SK-N-SH treated with all-trans-retinoic acid at 6 μM for 48 hours (cell line): ENCODE data around the gene PSAPL1.

ENCODE experiments used
- ATAC-seq: fragments of 200-7000 bp; cut with Tn5 transposase; 3 replicates; pipeline ENCODE4 v1.9.1; 2020; ENCODE audit warnings: mild to moderate bottlenecking, moderate library complexity
- ARNTL ChIP-seq: fragments of 450-650 bp; formaldehyde crosslinking; IDR thresholded peaks from 2 replicates; pipeline ENCODE4 v1.5.0; 2020; ENCODE audit warnings: low read depth, mild to moderate bottlenecking, moderate library complexity, borderline replicate concordance
- BACH2 ChIP-seq: fragments of 250-450 bp; sonication (Bioruptor Pico); IDR thresholded peaks from 2 replicates; pipeline ENCODE4 v1.9.0; 2021; ENCODE audit warnings: mild to moderate bottlenecking, borderline replicate concordance
- ESRRG ChIP-seq: fragments of 250-450 bp; sonication (Bioruptor Pico); IDR thresholded peaks from 2 replicates; pipeline ENCODE4 v1.6.1; 2021; ENCODE audit warnings: mild to moderate bottlenecking
- GLIS3 ChIP-seq: fragments of 250-450 bp; sonication (Bioruptor Pico); IDR thresholded peaks from 2 replicates; pipeline ENCODE4 v1.5.0; 2020; ENCODE audit warnings: mild to moderate bottlenecking, moderate library complexity
- ISL1 ChIP-seq: fragments of 250-450 bp; sonication (Bioruptor Pico); IDR thresholded peaks from 2 replicates; pipeline ENCODE4 v2.1.2; 2022; ENCODE audit warnings: mild to moderate bottlenecking, moderate library complexity
- OSR1 ChIP-seq: fragments of 250-450 bp; sonication (Bioruptor Pico); IDR thresholded peaks from 2 replicates; pipeline ENCODE4 v1.8.0; 2022; ENCODE audit warnings: moderate library complexity, mild to moderate bottlenecking, inconsistent platforms
- PPARA ChIP-seq: fragments of 250-450 bp; sonication (Bioruptor Pico); IDR thresholded peaks from 2 replicates; pipeline ENCODE4 v1.5.0; 2020; ENCODE audit warnings: mild to moderate bottlenecking, borderline replicate concordance
- RARB ChIP-seq: fragments of 250-450 bp; sonication (Bioruptor Pico); IDR thresholded peaks from 2 replicates; pipeline ENCODE4 v1.8.0; 2021; ENCODE audit warnings: mild to moderate bottlenecking, moderate library complexity
- SNAI2 ChIP-seq: fragments of 250-450 bp; sonication (Bioruptor Pico); IDR thresholded peaks from 2 replicates; pipeline ENCODE4 v1.5.0; 2020; ENCODE audit warnings: mild to moderate bottlenecking, moderate library complexity
- TCF4 ChIP-seq: fragments of 250-450 bp; sonication (Bioruptor Pico); IDR thresholded peaks from 2 replicates; pipeline ENCODE4 v1.8.0; 2021; ENCODE audit warnings: mild to moderate bottlenecking, moderate library complexity, borderline replicate concordance
- TOX ChIP-seq: fragments of 250-450 bp; sonication (Bioruptor Pico); IDR thresholded peaks from 2 replicates; pipeline ENCODE4 v1.8.0; 2021; ENCODE audit warnings: mild to moderate bottlenecking, moderate library complexity, borderline replicate concordance
- ZC3H10 ChIP-seq: fragments of 250-450 bp; sonication (Bioruptor Pico); IDR thresholded peaks from 2 replicates; pipeline ENCODE4 v1.5.1; 2021; ENCODE audit warnings: mild to moderate bottlenecking, moderate library complexity
- ZFP3 ChIP-seq: fragments of 250-450 bp; sonication (Bioruptor Pico); IDR thresholded peaks from 2 replicates; pipeline ENCODE4 v1.5.0; 2020; ENCODE audit warnings: mild to moderate bottlenecking, moderate library complexity
- ZNF565 ChIP-seq: fragments of 450-650 bp; formaldehyde crosslinking; conservative IDR thresholded peaks from 2 replicates; pipeline ENCODE4 v1.5.0; 2020; ENCODE audit warnings: low read depth, mild to moderate bottlenecking, moderate library complexity
- ZNF70 ChIP-seq: fragments of 450-650 bp; formaldehyde crosslinking; IDR thresholded peaks from 2 replicates; pipeline ENCODE4 v1.5.0; 2020; ENCODE audit warnings: mild to moderate bottlenecking, moderate library complexity
- ZNF8 ChIP-seq: fragments of 450-650 bp; formaldehyde crosslinking; IDR thresholded peaks from 2 replicates; pipeline ENCODE4 v1.5.0; 2020; ENCODE audit warnings: mild to moderate bottlenecking, moderate library complexity
- TF ChIP-seq, protein P1 (sequence below): fragments of 250-450 bp; sonication (Bioruptor Pico); IDR thresholded peaks from 2 replicates; pipeline ENCODE4 v1.5.0; 2020; ENCODE audit warnings: mild to moderate bottlenecking, moderate library complexity
- TF ChIP-seq, protein P2 (sequence below): fragments of 250-450 bp; sonication (Bioruptor Pico); IDR thresholded peaks from 2 replicates; pipeline ENCODE4 v1.8.0; 2020; ENCODE audit warnings: mild to moderate bottlenecking, moderate library complexity, borderline replicate concordance
- TF ChIP-seq, protein P3 (sequence below): fragments of 250-450 bp; sonication (Bioruptor Pico); IDR thresholded peaks from 2 replicates; pipeline ENCODE4 v1.5.1; 2020; ENCODE audit warnings: low read depth, mild to moderate bottlenecking, moderate library complexity
- TF ChIP-seq, protein P4 (sequence below): fragments of 250-450 bp; sonication (Bioruptor Pico); IDR thresholded peaks from 2 replicates; pipeline ENCODE4 v1.8.0; 2021; ENCODE audit warnings: low read depth, mild to moderate bottlenecking, moderate library complexity, borderline replicate concordance
- TF ChIP-seq, protein P5 (sequence below): fragments of 250-450 bp; sonication (Bioruptor Pico); IDR thresholded peaks from 2 replicates; pipeline ENCODE4 v1.5.1; 2021; ENCODE audit warnings: mild to moderate bottlenecking, moderate library complexity

Gene PSAPL1

DNA sequence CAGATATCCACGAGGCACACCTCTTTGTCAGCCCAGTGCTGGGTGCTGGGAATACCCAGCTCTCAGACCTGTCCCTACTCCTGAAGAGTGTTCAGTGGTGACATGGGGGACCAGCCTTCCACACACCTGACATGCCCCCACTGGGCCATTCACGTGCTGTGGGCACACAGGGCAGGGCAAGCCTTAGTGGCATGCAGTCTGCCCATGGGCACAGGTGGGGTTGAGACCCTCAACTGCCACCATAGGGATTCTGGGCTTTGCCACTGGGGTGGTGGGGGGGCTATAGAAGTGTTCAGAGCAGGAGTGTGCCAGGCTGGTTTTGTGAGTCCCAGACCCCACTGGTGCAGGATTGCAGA, 16.7 kb upstream of the PSAPL1 start:
- no peak for TF ChIP-seq TOX
- TF ChIP-seq ZNF8 (CRISPR knock-in tag): no peak
- TF ChIP-seq, protein P1, sequence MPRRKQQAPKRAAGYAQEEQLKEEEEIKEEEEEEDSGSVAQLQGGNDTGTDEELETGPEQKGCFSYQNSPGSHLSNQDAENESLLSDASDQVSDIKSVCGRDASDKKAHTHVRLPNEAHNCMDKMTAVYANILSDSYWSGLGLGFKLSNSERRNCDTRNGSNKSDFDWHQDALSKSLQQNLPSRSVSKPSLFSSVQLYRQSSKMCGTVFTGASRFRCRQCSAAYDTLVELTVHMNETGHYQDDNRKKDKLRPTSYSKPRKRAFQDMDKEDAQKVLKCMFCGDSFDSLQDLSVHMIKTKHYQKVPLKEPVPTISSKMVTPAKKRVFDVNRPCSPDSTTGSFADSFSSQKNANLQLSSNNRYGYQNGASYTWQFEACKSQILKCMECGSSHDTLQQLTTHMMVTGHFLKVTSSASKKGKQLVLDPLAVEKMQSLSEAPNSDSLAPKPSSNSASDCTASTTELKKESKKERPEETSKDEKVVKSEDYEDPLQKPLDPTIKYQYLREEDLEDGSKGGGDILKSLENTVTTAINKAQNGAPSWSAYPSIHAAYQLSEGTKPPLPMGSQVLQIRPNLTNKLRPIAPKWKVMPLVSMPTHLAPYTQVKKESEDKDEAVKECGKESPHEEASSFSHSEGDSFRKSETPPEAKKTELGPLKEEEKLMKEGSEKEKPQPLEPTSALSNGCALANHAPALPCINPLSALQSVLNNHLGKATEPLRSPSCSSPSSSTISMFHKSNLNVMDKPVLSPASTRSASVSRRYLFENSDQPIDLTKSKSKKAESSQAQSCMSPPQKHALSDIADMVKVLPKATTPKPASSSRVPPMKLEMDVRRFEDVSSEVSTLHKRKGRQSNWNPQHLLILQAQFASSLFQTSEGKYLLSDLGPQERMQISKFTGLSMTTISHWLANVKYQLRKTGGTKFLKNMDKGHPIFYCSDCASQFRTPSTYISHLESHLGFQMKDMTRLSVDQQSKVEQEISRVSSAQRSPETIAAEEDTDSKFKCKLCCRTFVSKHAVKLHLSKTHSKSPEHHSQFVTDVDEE (CRISPR knock-in tag): no peak
- no peak for TF ChIP-seq ZFP3
- TF ChIP-seq OSR1 (CRISPR knock-in tag): no peak
- TF ChIP-seq, protein P2, sequence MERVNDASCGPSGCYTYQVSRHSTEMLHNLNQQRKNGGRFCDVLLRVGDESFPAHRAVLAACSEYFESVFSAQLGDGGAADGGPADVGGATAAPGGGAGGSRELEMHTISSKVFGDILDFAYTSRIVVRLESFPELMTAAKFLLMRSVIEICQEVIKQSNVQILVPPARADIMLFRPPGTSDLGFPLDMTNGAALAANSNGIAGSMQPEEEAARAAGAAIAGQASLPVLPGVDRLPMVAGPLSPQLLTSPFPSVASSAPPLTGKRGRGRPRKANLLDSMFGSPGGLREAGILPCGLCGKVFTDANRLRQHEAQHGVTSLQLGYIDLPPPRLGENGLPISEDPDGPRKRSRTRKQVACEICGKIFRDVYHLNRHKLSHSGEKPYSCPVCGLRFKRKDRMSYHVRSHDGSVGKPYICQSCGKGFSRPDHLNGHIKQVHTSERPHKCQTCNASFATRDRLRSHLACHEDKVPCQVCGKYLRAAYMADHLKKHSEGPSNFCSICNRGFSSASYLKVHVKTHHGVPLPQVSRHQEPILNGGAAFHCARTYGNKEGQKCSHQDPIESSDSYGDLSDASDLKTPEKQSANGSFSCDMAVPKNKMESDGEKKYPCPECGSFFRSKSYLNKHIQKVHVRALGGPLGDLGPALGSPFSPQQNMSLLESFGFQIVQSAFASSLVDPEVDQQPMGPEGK (CRISPR knock-in tag): no peak
- no peak for ATAC-seq

DNA sequence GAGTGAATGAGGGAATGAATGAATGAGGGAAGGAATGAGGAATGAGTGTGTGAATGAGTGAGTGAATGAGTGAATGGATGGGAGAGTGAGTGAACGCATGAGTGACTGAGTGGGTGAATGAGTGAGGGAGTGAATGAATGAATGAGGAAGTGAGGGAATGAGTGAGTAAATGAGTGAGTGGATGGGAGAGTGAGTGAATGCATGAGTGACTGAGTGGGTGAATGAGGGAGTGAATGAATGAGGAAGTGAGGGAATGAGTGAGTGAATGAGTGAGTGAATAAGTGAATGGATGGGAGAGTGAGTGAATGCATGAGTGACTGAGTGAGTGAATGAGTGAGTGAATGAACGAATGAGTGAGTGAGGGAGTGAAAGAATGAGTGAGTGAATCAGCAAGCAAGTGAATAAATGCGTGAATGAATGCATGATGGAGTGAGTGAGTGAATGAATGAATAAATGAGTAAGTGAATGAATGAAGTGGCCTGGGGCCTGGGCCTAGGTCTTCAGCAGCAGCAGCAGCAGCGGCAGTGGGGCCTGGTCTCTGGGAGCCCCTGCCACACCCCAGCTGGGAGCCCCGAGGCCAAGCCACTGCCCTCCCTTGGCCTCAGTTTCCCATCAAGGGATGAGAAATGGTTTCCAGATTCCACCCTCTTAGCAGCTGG, 16.2 kb upstream of the PSAPL1 start:
- no peak for TF ChIP-seq ZNF565
- TF ChIP-seq OSR1 (CRISPR knock-in tag): no peak
- no peak for TF ChIP-seq ZNF70
- no peak for TF ChIP-seq TOX
- TF ChIP-seq, protein P3, sequence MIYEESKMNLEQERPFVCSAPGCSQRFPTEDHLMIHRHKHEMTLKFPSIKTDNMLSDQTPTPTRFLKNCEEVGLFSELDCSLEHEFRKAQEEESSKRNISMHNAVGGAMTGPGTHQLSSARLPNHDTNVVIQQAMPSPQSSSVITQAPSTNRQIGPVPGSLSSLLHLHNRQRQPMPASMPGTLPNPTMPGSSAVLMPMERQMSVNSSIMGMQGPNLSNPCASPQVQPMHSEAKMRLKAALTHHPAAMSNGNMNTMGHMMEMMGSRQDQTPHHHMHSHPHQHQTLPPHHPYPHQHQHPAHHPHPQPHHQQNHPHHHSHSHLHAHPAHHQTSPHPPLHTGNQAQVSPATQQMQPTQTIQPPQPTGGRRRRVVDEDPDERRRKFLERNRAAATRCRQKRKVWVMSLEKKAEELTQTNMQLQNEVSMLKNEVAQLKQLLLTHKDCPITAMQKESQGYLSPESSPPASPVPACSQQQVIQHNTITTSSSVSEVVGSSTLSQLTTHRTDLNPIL (CRISPR knock-in tag): no peak
- TF ChIP-seq GLIS3 (CRISPR knock-in tag): no peak
- TF ChIP-seq, protein P4, sequence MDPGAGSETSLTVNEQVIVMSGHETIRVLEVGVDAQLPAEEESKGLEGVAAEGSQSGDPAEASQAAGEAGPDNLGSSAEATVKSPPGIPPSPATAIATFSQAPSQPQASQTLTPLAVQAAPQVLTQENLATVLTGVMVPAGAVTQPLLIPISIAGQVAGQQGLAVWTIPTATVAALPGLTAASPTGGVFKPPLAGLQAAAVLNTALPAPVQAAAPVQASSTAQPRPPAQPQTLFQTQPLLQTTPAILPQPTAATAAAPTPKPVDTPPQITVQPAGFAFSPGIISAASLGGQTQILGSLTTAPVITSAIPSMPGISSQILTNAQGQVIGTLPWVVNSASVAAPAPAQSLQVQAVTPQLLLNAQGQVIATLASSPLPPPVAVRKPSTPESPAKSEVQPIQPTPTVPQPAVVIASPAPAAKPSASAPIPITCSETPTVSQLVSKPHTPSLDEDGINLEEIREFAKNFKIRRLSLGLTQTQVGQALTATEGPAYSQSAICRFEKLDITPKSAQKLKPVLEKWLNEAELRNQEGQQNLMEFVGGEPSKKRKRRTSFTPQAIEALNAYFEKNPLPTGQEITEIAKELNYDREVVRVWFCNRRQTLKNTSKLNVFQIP (CRISPR knock-in tag): no peak
- TF ChIP-seq PPARA (CRISPR knock-in tag): no peak
- TF ChIP-seq ZC3H10 (CRISPR knock-in tag): no peak
- TF ChIP-seq ARNTL (CRISPR knock-in tag): no peak
- TF ChIP-seq SNAI2 (CRISPR knock-in tag): no peak
- no peak for TF ChIP-seq TCF4 (CRISPR knock-in tag)
- TF ChIP-seq ISL1 (CRISPR knock-in tag): no peak
- TF ChIP-seq ZFP3: no peak
- no peak for ATAC-seq

DNA sequence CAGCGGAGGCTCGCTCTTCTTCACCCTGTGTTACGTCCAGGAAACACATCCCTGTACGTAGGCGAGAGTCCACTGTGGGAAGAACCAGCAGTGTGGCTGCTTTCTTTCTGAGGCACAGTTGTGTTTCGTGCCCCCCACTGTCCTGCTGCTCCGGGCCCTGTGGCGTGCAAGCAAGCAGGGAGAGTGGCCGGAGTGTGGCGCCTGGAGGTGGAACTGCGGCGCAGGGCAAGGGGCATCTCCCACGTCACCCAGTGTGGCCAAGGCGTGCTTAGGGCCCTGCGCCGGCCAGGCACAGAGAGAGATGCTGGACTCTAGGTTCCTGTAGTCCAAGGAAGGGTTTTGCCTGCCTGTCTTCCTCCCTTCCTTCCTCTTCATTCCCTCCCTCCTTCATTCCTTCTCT, 13.3 kb upstream of the PSAPL1 start:
- TF ChIP-seq ESRRG (CRISPR knock-in tag) (no peak), RARB (CRISPR knock-in tag) (no peak), ZC3H10 (CRISPR knock-in tag) (no peak), BACH2 (CRISPR knock-in tag) (no peak), ISL1 (CRISPR knock-in tag) (no peak), PPARA (CRISPR knock-in tag) (no peak), OSR1 (CRISPR knock-in tag) (no peak), TOX (no peak), ZNF70 (no peak), SNAI2 (CRISPR knock-in tag) (no peak), ARNTL (CRISPR knock-in tag) (no peak), ZNF565 (no peak)
- TF ChIP-seq, protein P2 (CRISPR knock-in tag): no peak
- TF ChIP-seq, protein P4 (CRISPR knock-in tag): no peak
- TF ChIP-seq, protein P5, sequence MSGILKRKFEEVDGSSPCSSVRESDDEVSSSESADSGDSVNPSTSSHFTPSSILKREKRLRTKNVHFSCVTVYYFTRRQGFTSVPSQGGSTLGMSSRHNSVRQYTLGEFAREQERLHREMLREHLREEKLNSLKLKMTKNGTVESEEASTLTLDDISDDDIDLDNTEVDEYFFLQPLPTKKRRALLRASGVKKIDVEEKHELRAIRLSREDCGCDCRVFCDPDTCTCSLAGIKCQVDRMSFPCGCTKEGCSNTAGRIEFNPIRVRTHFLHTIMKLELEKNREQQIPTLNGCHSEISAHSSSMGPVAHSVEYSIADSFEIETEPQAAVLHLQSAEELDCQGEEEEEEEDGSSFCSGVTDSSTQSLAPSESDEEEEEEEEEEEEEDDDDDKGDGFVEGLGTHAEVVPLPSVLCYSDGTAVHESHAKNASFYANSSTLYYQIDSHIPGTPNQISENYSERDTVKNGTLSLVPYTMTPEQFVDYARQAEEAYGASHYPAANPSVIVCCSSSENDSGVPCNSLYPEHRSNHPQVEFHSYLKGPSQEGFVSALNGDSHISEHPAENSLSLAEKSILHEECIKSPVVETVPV: no peak
- no peak for ATAC-seq
